Daoy (cell line): ENCODE data around the gene AADACL3. TPM values are rescaled to one million over a fixed set of nuclear protein-coding genes. Genes with fewer than 3 reads are reported as not detected.

ENCODE experiments used
- DNase-seq: peaks from one replicate; pipeline ENCODE4 v3.0.0-alpha.2; 2015; ENCODE audit warnings: low read depth
- total RNA-seq: library from RNA; depleted of rRNA; stranded (reverse); fragments of >200 nt; shearing (Covaris generic); gene quantifications from 2 replicates; pipeline ENCODE4 v1.2.3, GENCODE V29; 2014; rRNA removed

Gene AADACL3
- total RNA-seq, 1 experiment from 2014 or later: not detected

DNA sequence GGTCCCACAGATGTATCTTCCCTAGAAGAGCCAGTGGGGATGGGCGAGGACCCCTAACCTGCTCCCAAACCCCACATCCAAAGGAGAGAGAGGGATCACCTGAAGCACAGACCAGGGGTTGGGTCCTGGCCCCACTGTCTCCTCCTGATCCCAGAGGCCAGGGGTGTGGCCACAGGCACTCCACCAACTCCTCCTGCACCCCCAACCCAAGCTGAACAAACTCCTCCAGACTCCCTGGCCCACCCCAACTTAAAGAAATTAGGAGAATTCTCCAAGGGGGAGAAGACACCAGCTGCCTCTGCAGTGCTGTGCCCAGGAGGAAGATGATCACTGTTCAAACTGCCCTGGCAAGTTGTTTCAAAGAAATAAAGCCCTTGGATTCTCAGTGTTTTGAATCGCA lies 53.1 kb downstream of the AADACL3 start:
- no peak for DNase-seq

DNA sequence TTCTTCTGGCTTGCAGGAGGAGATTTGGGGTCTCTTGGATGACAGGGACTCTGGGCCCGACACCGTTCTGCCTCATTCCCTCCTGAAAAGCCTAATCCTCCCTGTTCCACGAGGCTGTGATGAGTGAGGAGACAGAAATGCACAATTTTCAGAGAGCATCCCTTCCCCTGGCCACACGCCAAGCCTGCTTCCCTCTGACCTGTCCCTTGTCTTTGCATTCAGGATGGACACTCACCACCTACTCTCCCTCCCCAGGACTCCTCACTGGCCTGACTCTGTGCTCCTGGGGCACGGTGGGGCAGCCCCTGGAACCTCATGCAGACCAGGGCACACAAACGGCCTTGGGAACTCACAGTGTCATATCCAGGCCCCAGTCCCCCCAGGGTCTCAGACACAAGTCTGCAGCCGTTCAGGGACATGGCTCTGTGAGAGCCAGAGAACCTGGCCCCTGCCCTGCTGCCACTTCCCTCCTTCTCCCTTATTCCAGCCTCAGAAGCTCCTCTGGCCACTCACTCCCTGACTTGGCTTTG lies 54.1 kb downstream of the AADACL3 start:
- no peak for DNase-seq

GRCh38 chr1:12770620-12771019 lies 54.7 kb downstream of the AADACL3 start:
- DNase-seq: no peak

- no peak for DNase-seq
These were observed 55.3 kb downstream of the AADACL3 start for GRCh38 chr1:12771186-12771585.

DNA sequence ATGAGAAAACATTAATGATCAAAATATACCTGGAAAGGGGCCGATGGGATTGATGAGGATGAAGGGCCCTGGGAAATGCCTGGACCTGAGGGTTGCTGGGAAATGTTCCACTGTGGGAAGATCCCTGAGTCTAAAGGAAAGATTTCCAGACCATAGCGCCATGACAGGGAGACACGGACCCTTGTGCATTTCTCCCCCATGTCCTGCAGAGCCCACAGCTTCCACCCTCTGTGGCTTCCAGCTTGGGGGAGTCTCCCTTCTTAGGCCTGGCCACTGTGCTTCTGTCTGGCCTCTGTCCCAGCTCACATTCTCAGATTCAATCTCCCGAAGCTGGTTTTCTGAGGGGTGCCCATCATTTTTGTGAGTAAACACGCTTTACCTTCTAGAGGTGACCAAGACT lies 56.6 kb downstream of the AADACL3 start:
- no peak for DNase-seq

DNA sequence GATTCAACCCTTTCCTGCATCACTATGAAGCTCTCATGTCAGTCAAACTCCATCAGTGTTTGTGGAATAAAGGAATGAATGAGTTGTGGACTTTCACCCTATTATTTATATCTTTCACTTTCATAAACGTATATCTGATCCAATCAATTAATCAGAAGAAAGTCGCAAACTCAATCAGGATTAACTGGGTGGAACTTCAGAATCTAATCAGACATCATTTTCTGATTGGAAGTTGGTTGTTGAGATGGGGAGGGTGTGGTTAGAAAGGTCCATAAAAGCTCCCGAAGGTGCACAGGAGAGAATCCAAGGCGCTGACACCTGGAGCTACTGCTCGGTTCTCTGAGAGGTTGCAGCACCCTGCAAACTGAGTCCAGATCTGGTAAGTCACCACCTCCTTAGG lies 57.5 kb downstream of the AADACL3 start, which contains the start of gene PRAMEF12:
PRAMEF12 (plus strand) TSS at position 301 of the 400 bp plus-strand sequence. CDS start 1,130 bp downstream, outside the sequence.
- no peak for DNase-seq

- no peak for DNase-seq
These were observed 59.0 kb downstream of the AADACL3 start for GRCh38 chr1:12774801-12775345.

GRCh38 chr1:12775443-12775842 lies 59.5 kb downstream of the AADACL3 start:
- DNase-seq: no peak

DNA sequence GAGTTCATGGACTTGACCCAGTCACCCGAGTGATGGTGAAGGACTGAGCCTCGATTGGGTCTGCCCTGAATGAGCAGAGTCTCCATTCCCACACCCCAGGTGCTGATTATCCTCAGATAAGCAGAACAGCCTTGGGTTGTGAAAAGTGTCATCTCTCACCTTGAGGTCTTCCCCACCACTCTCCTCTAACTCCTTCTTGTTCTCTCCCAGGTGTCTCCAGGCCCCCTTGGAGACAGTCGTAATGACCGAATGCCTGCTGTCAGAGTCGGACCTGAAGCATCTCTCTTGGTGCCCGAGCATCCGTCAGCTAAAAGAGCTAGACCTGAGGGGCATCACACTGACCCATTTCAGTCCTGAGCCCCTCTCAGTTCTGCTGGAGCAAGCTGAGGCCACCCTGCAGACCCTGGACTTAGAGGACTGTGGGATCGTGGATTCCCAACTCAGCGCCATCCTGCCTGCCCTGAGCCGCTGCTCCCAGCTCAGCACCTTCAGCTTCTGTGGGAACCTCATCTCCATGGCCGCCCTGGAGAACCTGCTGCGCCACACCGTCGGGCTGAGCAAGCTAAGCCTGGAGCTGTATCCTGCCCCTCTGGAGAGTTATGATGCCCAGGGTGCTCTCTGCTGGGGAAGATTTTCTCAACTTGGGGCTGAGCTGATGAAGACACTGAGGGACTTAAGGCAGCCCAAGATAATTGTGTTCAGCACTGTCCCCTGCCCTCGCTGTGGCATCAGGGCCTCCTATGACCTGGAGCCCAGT lies 61.1 kb downstream of the AADACL3 start:
- no peak for DNase-seq

Other genes with a start within 250 kb of the AADACL3 start
- gene DHRS3, start 97.9 kb upstream of the AADACL3 start, total RNA-seq: 45.8 and 49.4 TPM in 2 replicates
- gene AADACL4, start 72.0 kb upstream of the AADACL3 start, total RNA-seq: not detected in 2 replicates
- gene CFAP107, start 30.1 kb downstream of the AADACL3 start, total RNA-seq: not detected in 2 replicates
- gene PRAMEF12, start 57.6 kb downstream of the AADACL3 start, total RNA-seq: not detected in 2 replicates
- gene PRAMEF1, start 75.3 kb downstream of the AADACL3 start, total RNA-seq: not detected in 2 replicates
- not detected in 2 replicates for gene PRAMEF11, start 115.3 kb downstream of the AADACL3 start, total RNA-seq
- gene HNRNPCL1, start 132.6 kb downstream of the AADACL3 start, total RNA-seq: not detected in 2 replicates
- not detected in 2 replicates for gene PRAMEF2, start 141.0 kb downstream of the AADACL3 start, total RNA-seq
- not detected in 2 replicates for gene PRAMEF4, start 170.1 kb downstream of the AADACL3 start, total RNA-seq
- not detected in 2 replicates for gene PRAMEF10, start 182.2 kb downstream of the AADACL3 start, total RNA-seq
- gene PRAMEF7, start 200.5 kb downstream of the AADACL3 start, total RNA-seq: not detected in 2 replicates
- gene PRAMEF6, start 231.5 kb downstream of the AADACL3 start, total RNA-seq: not detected in 2 replicates